Measurements from ENCODE around the gene CHST11. TPM values are rescaled to one million over a fixed set of nuclear protein-coding genes. Genes with fewer than 3 reads are reported as not detected.
"Not testable (repeated sequence)": the region's sequence is repeated elsewhere in the genome, so short reads cannot be mapped to it uniquely, and the experiment has no call there.

Gene CHST11
- total RNA-seq, 1 donor from 2014 or later: 20.6 TPM

DNA sequence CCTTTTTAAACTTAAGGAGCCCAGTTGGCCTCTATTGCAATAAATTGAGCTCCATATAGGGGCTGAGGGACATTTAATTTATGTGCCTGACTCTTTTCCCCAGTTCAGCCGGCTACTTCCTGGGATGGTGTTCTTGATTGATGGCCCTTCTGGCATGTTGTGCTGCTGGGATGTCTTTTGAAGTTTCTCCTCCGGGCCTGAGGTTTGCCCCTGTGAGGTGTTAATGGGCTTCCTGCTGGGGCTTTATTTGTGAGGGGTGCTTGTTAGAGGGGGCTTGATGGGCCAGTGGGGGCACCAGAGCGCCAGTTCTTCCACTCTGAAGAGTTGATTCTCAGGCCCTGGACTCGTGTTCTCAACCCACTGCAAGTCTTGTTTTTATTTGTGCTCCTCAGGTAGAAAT lies 69.6 kb downstream of the CHST11 start:
- DNase-seq (ENCODE audit: low read depth): no peak

DNA sequence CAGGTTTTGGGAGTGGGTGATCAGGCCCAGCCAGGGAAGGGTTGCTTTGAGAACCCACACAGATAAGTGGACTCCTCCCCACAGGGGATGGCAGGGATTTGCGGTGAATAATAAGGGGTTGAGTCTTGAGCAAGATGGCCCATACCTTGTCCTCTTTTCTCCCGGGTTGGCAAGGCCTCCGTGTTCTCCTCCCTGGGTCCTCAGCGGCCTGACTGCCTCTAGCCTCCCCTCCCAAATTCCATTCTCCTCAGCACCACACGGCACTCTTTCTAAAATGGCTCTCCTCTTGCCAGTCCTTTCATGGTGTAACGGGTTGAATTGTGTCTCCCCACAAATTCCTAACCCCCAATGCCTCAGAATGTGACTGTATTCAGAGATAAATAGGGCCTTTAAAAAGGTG lies 70.0 kb downstream of the CHST11 start:
- DNase-seq (ENCODE audit: low read depth): no peak

DNA sequence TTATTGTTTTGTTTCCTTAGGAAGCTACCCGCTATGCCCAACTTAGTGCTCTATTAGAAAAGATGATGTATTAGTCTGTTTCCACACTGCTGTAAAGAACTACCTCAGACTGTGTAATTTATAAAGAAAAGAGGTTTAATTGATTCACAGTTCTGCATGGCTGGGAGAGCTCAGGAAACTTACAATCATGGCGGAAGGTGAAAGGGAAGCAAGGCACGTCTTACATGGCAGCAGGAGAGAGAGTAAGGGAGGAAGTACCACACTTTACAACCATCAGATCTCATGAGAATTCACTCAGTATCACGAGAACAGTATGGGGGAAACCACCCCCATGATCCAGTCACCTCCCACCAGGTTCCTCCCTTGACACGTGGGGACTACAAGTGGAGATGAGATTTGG lies 70.9 kb downstream of the CHST11 start:
- not testable (repeated sequence) for DNase-seq (ENCODE audit: low read depth)

DNA sequence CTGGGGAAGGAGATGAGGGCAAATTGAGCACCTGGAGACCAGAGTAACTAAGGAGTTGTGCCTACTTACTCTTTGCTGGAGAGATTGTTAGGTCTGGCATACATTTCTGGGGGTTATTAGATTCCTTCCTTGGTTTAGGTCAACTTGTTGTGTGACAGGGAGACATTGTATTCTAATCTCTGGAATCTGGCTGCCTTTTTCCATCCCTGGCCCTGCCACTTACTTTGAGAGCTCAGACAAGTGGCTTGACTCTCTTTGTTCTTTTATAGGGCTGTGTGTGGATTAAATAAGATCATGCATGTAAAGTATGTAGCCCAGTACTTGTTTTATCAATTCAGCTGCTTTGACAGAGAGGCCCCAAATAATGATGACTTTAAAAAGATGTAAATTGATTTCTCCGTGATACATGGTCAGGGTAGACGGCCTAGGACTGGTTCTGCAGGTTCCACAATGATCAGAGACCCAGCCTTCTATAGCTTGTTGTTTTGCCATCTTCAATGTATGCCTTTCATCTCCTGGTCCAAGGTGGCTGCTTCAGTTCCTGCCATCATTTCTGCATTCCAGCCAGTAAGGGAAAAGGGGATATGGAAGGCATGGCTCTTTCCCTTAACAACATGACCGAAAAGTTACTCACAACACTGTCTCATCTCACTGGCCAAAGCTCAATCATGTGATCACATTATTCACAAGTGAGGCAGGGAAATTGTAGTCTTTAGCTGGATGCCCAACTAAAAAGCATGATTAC lies 72.6 kb downstream of the CHST11 start:
- DNase-seq (ENCODE audit: low read depth): no peak

DNA sequence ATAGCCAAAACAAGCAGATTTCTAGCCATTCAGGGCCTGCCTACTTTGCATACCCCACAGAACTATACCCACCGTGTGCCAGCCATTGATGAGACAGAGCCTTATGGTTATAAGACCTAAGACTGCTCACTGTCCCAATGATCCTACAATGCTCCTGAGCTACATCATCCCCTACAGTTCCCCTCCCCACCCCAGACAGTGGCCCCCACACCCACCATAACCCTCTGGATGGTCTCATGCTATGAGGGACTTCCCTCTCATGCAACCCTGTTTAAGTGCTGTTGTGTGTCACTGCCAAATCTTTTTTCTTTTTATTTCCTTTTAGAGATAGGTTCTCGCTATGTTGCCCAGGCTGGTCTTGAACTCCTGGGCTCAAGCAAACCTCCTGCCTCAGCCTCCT lies 75.9 kb downstream of the CHST11 start:
- DNase-seq (ENCODE audit: low read depth): no peak

DNA sequence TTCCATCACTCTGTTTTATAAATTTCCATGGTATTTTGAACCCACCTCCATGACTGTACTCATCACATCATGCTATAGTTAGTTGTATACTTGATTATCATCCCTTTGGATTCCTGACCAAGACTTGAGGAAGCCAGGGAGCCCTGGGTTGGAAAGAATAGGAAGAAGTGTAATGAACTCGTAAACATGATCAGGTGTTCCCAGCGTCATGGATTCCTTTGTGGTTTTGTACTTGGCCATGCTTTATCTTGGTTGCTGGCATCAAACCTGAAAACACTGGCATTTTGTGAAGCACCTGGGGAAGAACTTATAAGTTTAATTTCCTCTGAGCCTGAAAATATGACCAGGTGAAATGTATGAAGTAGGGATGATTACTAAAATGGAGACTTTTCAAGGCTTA lies 76.4 kb downstream of the CHST11 start:
- no peak for DNase-seq (ENCODE audit: low read depth)

DNA sequence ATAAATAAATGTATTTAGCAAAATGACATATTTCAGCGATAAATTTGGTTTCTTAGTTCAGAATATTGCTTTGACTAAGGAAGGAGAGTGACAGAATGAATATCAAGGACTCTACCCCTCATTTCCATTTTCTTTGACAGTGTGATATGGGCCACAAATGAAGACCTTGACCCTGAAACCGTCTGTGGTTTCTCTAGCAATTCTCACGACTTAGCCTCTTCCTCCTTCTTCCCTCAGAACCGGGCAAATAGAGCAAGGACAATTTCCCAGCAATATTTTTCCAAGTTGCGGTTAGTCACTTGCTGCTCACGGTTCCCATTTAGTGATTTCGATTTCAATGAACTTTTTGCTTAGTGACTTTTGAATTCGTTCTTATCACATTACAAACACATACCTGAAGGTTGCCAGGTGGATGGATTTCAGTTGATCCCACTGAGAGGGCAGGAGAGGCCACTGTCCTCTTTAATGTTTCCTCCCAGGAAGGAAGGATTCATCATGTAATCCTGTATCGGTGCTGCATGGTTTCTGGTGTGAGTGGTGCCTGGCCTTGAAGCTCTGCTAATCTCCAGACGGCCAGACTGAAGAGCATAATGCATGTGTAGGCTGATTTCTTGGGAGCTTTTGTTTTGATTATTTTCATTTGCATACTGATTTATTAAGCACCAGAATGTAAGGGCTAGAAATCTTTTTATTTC lies 77.6 kb downstream of the CHST11 start:
- no peak for DNase-seq (ENCODE audit: low read depth)

DNA sequence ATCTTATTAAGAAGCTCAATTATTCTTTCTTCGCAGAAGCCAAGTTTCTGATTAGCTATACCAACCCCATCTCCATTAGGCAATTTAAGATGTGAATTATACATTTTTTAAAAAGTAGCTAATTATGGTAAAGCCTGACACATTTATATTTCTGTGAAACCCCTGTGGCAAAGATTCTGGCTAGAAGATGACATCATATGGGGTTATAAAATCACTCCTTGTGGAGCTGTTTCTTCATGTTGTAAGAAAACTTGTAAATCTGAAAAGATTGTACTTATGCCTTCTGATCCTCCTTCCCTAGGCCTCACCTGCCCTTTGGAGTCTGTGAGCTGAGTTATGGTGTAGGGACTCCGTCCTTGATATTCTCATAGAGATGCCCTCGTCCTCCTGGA lies 78.1 kb downstream of the CHST11 start:
- no peak for DNase-seq (ENCODE audit: low read depth)

DNA sequence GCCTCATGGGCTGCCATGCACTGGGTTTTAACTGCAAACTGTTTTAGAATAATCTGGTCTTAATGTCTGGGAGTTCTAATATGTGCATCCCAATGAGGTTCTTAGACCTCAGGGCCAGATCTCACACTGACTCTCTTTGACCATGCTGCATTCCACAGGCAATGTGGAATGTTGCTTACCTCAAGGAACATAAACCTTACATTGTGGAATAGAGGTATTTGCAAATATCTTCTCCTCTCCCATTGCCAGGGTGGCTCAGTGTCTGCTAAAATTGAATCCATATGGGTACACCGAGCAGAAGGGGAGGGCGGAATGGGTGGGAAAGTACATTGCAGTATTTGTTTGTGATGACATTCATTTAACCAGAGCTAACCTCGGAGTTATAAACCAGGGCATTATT lies 78.6 kb downstream of the CHST11 start:
- DNase-seq (ENCODE audit: low read depth): peak; percentile 28

DNA sequence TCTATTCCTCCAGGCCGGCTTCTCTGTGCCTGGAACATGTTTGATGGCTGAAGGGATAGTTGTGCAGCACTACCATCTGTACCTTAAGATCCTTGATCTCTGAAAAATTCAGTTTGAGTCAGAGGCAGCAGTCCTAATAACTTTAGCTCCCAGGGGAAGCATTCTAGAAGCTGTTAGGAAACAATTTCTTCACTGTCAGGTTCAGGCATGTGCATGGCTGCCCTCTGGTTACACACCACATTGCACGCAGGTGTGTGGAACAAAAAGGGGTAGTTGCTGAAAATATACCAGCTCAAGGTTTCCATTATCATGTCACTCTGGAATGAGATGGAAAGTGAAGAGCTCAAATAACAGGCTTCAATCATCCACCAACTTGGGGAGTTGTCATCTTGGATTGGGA lies 80.1 kb downstream of the CHST11 start:
- DNase-seq (ENCODE audit: low read depth): no peak

DNA sequence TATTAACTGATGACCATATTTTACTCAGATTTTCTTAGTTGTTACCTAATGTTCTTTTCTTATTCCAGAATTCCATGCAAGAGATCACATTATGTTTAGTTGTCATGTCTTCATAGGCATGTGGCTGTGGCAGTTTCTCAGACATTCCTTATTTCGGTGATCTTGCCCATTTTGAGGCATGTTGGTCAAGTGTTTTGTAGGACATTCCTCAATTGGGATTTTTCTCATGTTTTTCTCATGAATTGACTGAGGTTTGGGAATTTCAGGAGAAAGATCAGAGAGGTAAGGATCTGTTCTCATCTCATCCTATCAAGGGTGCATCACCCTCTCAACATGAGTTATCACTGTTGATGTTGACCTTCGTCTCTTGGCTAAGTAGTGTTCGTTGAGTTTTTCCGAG lies 81.3 kb downstream of the CHST11 start:
- DNase-seq (ENCODE audit: low read depth): no peak

DNA sequence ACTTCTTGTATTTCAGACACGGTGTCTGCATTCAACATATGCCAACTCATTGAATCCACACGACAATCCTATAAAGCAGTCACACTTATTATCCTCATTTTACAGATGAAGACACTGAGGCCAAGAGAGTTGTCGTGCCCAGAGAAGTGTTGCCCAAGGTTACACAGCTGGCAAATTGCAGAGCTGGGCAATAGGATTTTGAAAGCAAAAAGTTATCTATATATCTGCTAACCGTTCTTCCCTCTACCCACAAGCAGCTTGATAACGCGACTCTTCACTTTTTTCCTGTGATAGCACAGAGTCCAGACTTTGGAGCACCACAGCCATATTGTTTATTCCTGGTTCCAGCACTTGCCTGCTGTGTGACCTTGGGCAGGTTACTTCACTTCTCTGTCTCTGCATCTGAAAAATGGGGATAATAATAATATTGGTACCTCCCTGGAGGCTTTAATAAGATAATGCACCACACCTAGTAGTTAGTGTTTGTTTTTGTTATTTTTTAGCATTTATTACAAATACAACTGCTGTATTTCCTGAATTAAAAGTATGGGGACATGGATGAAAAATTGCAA lies 82.2 kb downstream of the CHST11 start:
- no peak for DNase-seq (ENCODE audit: low read depth)

DNA sequence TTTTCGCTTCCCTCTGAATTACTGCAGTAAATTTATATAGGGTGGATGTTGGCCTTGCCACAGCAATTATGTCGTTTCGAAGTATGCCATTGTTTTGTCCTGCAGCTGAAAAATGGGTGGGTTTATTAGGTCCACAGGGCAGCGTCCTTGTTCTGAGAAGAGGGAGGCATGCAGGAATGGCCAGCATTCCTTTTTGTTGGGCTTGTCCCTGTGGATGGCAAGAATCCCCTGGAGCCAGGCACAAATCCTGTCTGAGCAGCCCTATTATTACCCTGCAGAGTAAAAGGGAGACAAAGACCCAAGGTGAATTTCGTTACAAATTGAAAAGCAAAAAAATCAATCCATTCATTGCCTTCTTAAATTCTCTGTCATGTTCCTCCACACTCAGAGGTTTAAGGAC lies 88.1 kb downstream of the CHST11 start:
- no peak for DNase-seq (ENCODE audit: low read depth)

DNA sequence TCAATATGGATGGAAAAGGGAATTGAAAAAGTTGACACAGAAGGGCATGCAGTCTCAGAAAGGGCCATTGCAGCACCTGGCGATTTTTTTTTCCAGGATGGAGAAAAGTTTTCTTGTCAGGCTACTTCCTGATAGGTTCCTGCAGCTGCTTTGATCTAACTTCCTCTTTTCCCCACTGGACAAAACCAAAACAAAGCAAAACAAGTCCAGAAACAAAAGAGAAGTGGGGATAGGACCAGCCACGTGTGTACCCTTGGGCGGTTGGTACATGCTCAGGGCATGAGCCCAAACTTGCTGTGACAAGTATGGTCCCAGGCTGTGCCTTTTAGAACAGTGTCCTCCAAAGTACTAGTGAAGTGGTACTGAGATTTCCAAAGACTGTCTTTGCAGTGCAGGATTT lies 89.8 kb downstream of the CHST11 start:
- no peak for DNase-seq (ENCODE audit: low read depth)

DNA sequence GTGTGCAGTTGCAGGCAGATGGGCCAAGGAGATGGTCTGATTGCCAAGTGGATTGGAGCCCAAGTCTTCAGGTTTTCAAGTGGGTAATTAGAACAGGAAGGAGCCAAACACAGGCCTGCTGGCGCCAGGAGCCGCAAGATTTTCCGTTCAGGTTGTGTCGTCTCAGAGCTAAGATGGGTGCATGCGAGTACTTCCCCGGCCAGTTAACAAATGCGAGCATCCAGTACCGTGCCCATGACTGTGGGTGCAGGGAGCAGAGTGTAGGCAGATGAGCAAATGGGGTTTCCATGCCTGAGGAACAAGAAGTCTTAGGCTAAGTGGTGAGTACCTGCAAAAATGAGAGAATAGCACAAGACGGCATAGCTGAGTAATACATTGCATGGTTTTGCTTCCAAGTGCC lies 90.5 kb downstream of the CHST11 start:
- no peak for DNase-seq (ENCODE audit: low read depth)

DNA sequence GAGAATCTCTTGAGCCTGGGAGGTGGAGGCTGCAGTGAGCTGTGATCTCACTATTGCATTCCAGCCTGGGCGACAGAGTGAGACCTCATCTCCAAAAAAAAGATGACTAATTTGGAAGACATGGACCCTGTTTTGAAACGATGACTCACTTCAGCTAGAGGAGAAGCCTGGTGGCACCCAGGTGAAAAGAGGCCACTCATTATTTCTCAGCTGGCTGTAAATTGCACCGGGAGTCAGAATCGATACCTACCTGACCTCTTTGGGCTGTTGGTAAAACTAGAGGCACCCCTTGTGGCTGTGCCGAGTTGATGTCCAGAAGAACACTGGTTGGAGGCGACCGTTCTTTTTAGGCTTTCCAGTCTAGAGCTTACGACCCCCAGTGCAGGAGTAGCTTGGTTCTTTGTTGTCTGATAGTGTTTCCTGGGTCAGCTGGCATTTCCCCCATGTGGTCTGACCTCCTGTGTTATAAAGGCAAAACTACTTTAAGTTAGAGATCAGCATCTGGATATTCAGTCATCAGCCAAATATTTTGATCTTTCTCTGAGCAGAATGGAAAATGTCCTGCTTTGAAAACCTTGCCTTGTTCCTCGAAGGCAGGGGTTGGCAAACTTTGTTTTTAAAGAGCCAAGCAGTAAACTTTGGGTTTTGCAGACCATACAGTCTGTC lies 93.2 kb downstream of the CHST11 start:
- DNase-seq (ENCODE audit: low read depth): peak; percentile 44

DNA sequence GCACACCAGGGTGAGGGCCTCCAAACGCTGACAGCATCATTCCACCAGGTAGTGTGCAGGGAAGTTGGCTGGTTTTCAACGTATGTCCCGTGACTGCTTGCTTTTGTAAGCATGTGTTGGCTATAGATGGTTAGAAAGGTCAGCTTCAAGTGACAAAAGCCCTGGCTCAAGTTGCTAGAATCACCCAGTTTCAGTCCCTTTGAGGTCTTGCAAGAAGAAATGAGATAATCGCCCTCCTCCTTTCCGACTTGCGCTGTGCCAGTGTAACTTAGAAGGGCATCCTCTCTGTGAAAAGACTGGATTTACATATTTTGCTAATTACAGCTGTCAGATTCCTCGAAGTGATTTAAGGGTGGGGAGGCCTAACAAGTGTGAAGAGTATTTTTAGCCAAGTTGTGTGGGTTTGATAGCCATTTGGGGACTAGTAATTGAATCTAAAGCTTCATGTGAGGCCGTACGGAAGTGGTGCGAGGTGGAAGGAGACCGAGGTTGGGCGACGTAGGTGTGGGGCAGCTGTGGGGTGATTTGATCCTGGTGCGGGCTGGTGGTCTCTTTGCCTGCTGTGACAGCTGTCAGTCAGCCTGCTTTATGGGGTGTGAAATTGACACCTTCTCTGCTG lies 94.7 kb downstream of the CHST11 start:
- DNase-seq (ENCODE audit: low read depth): no peak

DNA sequence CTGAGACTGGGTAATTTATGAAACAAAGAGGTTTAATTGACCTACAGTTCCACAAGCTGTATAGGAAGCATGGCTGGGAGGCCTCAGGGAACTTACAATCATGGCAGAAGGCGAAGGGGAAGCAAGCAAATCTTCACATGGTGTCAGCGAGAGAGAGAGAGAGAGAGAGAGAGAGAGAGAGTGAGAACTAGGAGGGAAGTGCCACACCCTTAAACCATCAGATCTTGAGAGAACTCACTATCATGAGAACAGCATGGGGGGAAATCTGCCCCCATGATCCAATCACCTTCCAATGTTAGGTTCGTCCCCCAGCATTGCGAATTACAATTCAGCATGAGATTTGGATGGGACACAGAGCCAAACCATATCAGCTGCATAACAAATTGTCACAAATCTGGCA lies 96.7 kb downstream of the CHST11 start:
- DNase-seq (ENCODE audit: low read depth): no peak

DNA sequence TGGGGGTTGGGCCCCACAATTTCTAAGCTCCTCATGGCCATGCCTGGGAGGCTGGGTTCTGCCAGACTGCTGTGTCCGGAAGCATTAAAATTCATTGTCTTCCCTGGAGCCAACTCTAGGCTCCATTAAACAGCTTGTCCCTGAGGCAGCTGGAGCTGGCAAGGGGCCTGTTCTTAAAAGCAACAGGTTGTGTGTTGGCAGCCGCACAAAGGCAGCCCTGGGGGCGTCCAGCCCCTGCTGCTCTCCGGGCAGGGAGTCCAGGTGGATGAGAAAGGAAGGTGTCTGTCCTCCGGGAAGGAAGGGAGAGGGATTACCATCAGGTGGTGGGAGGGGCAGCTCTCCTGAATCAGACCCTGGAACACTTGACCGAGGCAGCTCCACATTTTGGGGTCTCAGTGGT lies 98.9 kb downstream of the CHST11 start:
- peak; percentile 64 for DNase-seq (ENCODE audit: low read depth)

DNA sequence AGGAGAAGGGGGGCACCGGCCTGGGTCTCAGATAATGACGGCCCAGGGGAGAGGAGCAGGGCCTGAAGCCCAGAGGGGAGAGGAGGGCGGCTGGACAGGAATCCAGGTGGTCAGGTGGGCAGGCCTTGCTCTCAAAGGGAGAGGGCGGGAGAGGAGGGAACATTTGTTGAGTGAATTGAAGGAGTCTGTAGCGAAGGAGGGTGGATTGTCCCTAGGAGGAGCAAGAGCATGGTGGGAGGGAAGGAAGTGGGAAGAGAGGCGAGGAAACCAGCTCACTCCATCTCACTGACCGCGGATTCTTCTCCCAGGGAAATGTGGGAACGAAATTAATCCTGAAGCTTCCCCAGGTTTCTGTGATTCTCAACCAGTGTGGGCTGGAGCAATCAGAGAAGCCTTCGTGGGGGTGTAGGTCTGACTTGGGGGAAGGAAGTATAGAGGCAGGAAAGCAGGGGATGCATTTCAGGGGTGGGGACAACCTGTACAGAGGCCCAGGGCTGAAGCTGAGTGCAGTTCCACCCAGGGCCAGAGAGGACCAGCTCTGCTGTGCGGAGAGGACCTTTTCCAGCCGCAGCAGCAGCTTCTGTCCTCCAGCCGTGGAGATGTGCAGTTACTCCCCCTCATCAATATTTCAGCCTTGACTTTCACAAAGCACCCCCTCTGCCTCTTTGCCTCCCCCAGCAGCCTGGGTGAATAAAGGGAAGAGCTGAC lies 100.9 kb downstream of the CHST11 start:
- no peak for DNase-seq (ENCODE audit: low read depth)

DNA sequence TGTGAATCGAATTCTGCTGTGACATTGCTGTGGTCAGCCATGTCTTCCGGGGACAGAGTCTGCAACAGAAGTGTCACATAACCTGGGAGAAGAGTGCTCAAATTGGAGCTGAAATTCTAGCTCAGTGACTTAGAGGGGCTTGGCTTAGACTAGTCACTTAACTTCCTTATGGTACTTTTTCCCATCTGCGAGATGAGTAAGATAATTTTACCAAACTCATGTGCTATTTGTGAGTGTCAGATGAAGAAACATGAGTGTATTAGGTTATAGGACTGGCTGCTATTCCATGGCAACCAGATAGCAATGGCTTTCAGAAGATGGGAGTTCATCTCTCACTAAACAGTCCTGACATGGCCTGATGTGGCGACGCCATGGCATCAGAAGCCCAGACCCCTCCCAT lies 104.1 kb downstream of the CHST11 start:
- no peak for DNase-seq (ENCODE audit: low read depth)

DNA sequence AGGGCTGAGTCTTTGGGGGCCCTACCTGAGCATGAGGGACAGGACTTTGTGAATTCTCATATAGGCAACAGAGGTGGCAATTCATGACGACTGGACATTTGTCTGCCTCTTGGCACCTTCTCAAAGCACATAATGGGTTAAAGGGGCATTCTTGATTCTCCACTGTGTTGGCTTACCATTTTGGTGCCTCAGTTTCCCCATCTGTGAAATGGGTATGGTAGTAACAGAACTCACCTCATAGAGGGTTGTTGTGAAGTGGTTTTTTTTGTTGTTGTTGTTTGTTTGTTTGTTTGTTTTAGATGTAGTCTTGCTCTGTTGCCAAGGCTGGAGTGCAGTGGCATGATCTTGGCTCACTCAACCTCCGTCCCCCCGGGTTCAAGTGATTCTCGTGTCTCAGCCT lies 106.0 kb downstream of the CHST11 start:
- DNase-seq (ENCODE audit: low read depth): no peak
